Midbrain (tissue), 1 donor: ENCODE measurements around the gene GTF3C2.

Experiments
- DNase-seq: peaks from one replicate; lab custom pipeline; 2025; lab: John Stamatoyannopoulos, UW

The GTF3C2 gene

GRCh38 chr2:27356382-27357181 lies at the start of gene GTF3C2:
GTF3C2 (minus strand) TSS chr2:27356764; CDS start chr2:27343554, 13,210 bp downstream.
- peak; percentile 99 for DNase-seq

GRCh38 chr2:27400348-27401135 lies 44.0 kb upstream of the GTF3C2 start:
- no peak for DNase-seq

- no peak for DNase-seq
These were observed 42.4 kb upstream of the GTF3C2 start for GRCh38 chr2:27398962-27399361.

GRCh38 chr2:27393225-27393624 lies 36.7 kb upstream of the GTF3C2 start:
- no peak for DNase-seq

GRCh38 chr2:27390822-27391679 lies 34.5 kb upstream of the GTF3C2 start:
- DNase-seq: no peak

- no peak for DNase-seq
These were observed 25.1 kb upstream of the GTF3C2 start for GRCh38 chr2:27381577-27382181.

- DNase-seq: peak; percentile 99
These were observed 24.3 kb upstream of the GTF3C2 start, which contains the start of gene ZNF513 for GRCh38 chr2:27380626-27381545. ZNF513 (minus strand) TSS chr2:27380734; CDS start chr2:27380526, 208 bp downstream.

GRCh38 chr2:27379836-27380625 lies 23.5 kb upstream of the GTF3C2 start:
- DNase-seq: peak; percentile 81

GRCh38 chr2:27379383-27379835 lies 22.8 kb upstream of the GTF3C2 start:
- no peak for DNase-seq

GRCh38 chr2:27378809-27379290 lies 22.3 kb upstream of the GTF3C2 start:
- no peak for DNase-seq

GRCh38 chr2:27378096-27378808 lies 21.7 kb upstream of the GTF3C2 start:
- no peak for DNase-seq

- no peak for DNase-seq
These were observed 21.1 kb upstream of the GTF3C2 start for GRCh38 chr2:27377618-27378095.

GRCh38 chr2:27376866-27377617 lies 20.5 kb upstream of the GTF3C2 start:
- DNase-seq: no peak

- no peak for DNase-seq
These were observed 19.7 kb upstream of the GTF3C2 start for GRCh38 chr2:27376151-27376865.

GRCh38 chr2:27375513-27376099 lies 19.0 kb upstream of the GTF3C2 start:
- DNase-seq: no peak

GRCh38 chr2:27373567-27373966 lies 17.0 kb upstream of the GTF3C2 start:
- DNase-seq: no peak

GRCh38 chr2:27372937-27373336 lies 16.4 kb upstream of the GTF3C2 start:
- no peak for DNase-seq
